Tibial nerve (tissue), 4 donors: ENCODE results near the gene CYGB.

Source experiments
- CTCF ChIP-seq, 5 experiments: fragments of 200-600 bp in 3 of 5; fragments of 450-650 bp in 2 of 5; sonication (generic) in 3 of 5; IDR thresholded peaks; one replicate each; pipeline ENCODE4 v1.5.1; 2016 to 2019; ENCODE audit warnings: antibody characterized with exemption in 5 of 5, mild to moderate bottlenecking in 3 of 5, moderate library complexity in 2 of 5
- EP300 ChIP-seq, 2 donors: sonication (generic); formaldehyde crosslinking; IDR thresholded peaks; one replicate each; pipeline ENCODE4 v1.6.1; 2017; ENCODE audit warnings: antibody characterized with exemption in 2 of 2, mild to moderate bottlenecking in 1 of 2
- POLR2A ChIP-seq, 2 donors: fragments of 450-650 bp; IDR thresholded peaks; one replicate each; pipeline ENCODE4 v1.6.1; 2017; ENCODE audit warnings: antibody characterized with exemption in 2 of 2, mild to moderate bottlenecking in 2 of 2, moderate library complexity in 2 of 2

DNA sequence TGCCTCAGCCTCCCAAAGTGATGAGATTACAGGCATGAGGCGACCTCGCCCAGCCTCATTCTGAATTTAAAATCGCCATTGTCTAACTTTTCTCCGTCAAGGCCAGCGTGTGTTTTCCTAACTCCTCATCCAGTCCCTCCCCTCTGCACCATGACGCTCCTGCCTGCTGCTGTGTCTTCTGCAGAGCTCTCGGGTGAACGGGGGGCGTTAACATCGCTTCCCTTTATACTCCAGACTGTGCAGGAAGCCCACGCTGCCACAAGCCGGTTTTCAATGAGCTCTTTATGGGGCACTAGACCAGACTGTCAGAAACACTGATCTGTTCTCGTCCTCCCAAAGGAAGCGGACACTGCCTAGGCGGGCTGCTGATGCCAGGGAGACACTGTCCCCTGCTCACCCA is 56.9 kb downstream of the CYGB start:
- no peak for TF ChIP-seq CTCF (IDR thresholded peaks at IDR 0.05)
- peak in 1 of 2 donors; percentile 51 for TF ChIP-seq EP300 (IDR thresholded peaks at IDR 0.05)
- peak in 1 of 2 donors; percentile 46 for TF ChIP-seq POLR2A (IDR thresholded peaks at IDR 0.05)
